NCI-H1694 (cell line): ENCODE measurements around the gene OR10H4.
"Not testable (repeated sequence)": the region's sequence is repeated elsewhere in the genome, so short reads cannot be mapped to it uniquely, and the experiment has no call there.

Experiments used
- DNase-seq: peaks from one replicate; lab custom pipeline; 2025; lab: John Stamatoyannopoulos, UW

Gene OR10H4

DNA sequence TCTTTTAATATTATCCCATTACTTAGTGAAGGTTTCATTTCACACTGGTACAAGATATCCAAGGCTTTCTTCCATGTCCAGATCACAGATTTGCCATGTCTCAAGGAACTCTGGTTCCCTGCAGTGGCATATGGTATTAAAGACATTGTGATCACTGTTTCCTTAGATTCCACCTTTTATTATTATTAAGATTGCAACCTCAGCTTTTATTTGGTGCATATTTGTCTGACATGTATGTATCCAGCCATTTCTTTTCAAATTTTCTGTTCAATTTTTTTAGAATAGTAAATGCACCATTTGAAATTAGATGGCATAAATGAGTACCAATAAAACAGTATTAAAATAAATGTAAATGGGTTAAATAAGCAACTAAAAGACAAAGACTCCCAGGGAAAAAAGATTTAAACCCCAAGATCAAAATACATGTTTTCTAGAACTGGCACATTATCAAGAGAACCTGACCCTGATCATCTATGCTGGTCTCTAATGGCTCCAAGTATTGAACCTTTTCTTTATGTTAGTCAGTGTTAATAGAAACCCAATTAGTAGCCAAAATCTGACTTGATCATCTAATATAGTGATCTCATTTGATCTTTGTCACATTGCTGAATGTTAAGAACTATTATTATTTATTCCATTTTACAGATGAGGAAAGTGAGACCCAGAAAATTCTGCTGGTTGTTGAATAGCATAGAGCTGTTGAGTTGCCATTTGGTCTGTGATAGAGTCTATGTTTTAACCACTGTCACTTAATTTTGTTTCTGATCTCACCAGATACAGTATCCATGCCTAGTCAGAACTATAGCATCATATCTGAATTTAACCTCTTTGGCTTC is at the start of gene OR10H4:
Gene OR10H4, plus strand, starts transcription at position 786 of the 836 bp plus-strand sequence. Its CDS starts 0 bp downstream, at position 786.
- DNase-seq, result no peak

GRCh38 chr19:15899561-15899960 is 49.2 kb upstream of the OR10H4 start:
- not testable (repeated sequence) for DNase-seq

- DNase-seq, result not testable (repeated sequence)
Measured at GRCh38 chr19:15900032-15900431, 48.8 kb upstream of the OR10H4 start.

DNA sequence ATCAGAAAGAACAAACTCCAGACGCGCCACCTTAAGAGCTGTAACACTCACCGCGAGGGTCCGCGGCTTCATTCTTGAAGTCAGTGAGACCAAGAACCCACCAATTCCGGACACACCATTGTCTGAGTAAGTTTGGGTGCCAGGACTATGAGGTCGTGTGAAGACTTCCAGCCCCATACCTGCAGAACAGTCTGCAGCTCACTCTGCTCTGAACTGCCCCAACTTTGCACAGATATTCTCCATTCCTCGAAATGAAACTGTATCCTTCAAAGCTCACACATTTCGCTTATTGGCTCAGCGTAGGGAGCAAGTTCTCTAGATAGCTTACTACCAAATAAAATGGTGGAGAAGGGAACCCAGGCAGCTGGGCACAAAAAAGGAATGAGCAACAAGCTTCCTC is 48.3 kb upstream of the OR10H4 start:
- DNase-seq, result no peak

DNA sequence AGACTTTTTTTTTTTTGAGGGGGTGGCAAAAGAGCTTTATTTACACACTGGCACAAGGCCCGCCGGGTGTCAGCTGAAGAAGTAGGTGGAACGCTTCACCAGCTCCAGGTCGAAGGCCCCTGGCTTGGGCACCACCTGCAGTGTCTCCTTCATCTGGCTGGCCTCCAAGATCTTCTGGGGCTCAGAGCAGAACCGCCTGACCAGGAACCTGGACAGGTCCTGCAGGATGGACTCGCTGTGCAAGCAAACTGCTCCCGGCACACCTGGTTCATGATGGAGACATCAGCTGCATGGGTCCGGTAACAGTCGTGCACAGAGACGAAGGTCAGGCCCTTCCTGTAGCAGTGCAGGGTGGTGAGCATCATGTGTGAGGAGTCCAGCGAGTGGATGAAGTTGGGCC is 46.6 kb upstream of the OR10H4 start:
- DNase-seq, result no peak

DNA sequence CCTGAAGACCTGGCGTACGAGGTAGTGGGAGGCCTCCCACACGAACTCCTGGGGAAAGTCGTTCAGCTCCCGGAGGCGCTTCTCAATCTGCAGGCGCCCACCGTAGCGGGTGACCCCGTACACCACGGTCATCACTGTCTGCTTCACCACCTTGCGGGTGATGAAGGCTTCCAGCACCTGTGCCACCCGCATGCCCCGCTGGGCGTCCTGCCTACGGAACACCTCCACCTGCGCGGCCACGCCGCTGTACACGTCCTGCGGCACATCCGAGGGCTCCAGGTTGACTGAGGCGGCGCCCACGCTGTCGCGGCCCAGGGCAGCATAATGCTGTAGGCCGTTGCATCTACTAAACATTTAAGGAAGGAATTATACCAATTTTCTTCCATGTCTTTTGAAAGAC is 45.9 kb upstream of the OR10H4 start:
- DNase-seq, result not testable (repeated sequence)

DNA sequence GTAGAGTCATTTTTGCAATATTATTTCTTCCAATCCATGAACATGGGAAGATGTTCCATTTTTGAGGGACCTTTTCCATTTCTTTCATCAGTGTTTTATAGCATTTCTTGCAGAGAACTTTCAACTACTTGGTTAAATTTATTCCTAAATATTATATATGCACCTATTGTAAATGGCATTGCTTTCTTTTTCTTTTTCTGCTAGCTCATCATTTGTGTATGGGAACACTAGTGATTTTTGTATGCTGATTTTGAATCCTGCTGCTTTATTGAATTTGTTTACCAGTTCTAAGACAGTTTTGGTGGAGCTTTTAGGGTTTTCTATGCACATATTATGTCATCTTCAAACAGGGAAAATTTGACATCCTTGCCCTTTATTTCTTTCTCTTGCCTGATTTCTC is 43.8 kb upstream of the OR10H4 start:
- DNase-seq, result no peak

GRCh38 chr19:15911599-15912235 is 37.1 kb upstream of the OR10H4 start:
- DNase-seq, result no peak

DNA sequence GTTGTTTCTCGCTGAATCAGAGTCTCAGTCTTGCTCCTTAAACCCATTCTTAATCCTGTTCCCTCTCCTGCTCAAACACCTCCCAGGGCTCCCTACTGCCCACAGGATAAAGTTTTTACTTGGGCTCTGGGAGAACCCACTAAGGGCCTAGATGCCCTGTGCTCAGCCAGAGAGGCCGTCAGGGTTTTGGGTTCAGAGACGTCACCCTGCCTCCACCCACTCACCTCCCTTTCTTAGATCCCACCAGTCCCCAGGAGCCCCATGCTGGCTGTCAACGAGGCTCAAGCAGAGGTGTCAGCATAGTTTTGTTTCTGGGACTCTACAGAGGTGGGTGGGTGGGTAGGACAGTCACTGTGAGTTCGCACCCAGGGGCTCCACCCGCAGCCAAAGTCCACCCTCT is 35.4 kb upstream of the OR10H4 start:
- no peak for DNase-seq

GRCh38 chr19:15913830-15914229 is 35.0 kb upstream of the OR10H4 start:
- DNase-seq, result no peak

DNA sequence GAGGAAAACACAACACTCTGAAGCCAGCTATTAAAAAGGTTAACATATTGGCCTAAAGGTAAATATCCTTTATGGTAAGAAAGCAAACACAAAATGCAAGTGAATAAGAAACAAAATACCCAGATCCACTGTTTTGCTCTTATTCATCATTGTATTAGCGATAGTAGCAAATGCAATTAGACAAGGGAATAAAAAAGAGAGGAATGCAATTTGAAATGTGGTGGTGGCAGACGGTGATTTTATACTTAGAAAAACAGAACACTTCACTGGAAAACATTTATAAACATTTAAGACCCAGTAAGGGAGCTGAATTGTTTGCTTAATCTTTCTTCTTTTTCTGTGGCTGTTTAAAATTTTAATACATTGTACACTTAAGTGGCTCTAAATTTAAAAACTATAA is 33.7 kb upstream of the OR10H4 start:
- DNase-seq, result no peak

DNA sequence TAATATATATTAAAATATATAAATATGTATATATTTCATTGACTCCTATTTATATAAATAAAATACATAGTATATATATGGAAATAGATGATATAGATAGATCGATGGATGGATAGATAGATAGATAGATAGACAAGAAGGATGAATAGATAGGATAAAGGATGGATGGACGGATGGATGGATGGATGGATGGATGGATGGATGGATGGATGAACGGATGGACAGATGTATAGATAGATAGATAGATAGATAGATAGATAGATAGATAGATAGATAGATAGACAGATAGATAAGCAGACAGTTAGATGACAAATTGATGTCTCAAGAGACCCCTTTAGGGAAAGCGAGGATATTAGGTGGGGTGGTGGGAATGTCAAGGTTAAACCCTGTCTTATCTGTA is 29.6 kb upstream of the OR10H4 start:
- DNase-seq, result no peak

- DNase-seq, result no peak
Measured at GRCh38 chr19:15922021-15922420, 26.8 kb upstream of the OR10H4 start.

DNA sequence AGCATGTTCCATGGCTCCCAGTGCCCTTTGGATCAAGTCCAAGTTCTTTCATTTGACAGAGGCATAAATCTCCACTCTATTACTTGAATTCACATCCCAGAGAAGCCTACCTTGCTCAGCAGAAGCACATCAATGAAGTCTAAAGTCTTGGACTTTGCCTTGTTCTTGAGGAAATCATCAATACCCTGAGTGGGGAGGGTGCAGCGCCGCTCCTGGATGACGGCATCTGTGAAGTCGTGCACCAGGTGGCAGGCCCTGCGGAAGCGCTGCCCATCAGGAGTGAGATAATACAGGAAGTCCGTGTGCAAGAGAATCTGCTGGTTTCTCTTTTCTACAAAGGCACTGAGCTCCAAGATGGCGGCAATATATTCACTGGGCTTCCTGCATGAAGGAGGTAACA is 25.1 kb upstream of the OR10H4 start:
- DNase-seq, result no peak

- no peak for DNase-seq
Measured at GRCh38 chr19:15926484-15926883, 22.3 kb upstream of the OR10H4 start.

DNA sequence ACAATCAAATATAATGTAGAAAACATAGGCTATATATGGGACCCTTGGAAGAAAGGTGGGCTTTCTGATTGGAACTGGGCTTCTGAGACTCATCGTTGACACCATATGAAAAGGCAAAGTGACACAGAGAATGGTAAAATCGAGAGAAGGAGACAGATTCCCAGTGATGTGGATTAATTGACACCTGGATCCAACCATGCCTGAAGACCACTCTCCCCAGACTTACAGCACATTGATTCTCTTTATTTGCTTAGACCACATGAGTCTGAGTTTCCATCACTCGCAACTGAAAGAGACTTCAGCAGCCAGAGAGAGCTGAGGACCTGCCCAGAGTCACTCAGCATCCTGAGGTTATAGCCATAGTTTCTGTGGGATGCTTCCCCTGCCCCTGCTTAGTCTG is 20.5 kb upstream of the OR10H4 start:
- DNase-seq, result no peak

- not testable (repeated sequence) for DNase-seq
Measured at GRCh38 chr19:15933761-15934331, 15.0 kb upstream of the OR10H4 start.

GRCh38 chr19:15934332-15935078 is 14.3 kb upstream of the OR10H4 start, which contains the start of gene CYP4F11:
Gene CYP4F11, minus strand, starts transcription at chr19:15934529. Its CDS starts 121 bp downstream, at chr19:15934408.
- no peak for DNase-seq

DNA sequence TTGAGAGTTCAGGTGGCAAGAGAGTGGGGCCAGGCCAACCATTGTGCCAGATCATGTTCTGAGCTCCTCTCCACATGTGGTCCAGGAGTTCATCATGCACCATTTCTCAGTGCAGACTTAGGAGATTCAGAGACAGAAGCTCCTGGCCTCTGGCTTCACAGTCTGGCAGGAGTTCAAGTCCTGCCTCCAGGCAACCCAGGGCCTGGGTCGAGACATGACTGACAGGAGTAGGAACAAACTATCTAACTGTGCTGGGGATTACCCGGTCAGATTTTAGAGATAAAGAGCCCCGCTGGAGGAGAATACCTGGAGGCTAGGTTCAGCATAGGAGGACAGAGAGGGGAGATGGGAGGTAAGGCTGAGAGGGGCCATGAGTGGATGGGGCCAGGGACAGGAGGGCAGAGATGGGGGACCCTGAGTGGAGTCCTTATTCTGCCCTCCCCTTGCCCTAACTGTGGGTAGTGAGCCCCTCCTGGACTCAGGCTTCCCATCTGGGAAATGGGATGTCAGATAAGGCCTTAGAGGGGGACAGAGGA is 13.6 kb upstream of the OR10H4 start:
- no peak for DNase-seq

DNA sequence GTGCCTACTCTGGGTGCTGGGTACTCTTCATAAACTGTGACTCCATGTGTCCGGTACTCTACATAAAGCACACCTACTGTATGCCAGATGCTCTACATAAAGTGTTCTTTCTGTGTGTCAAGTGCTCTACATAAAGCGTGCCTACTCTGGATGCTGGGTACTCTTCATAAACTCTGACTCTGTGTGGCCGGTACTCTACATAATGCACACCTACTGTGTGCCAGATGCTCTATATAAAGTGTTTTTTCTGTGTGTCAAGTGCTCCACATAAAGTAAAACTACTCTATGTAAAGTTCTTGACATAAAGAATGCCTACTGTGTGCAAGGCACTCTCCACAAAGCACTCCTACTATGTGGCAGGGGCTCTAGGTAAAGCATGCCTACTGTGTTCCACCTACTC is 12.6 kb upstream of the OR10H4 start:
- no peak for DNase-seq

GRCh38 chr19:15936950-15937349 is 11.9 kb upstream of the OR10H4 start:
- no peak for DNase-seq

GRCh38 chr19:15937771-15938170 is 11.0 kb upstream of the OR10H4 start:
- DNase-seq, result no peak
